Neutrophil (primary cell): Measurements from ENCODE around the gene C1orf21.

Experiments
- H3K27ac ChIP-seq: fragments of 200-600 bp; sonication (generic); 2 replicates; pipeline ENCODE4 v1.5.1; 2016; ENCODE audit warnings: mild to moderate bottlenecking, moderate library complexity
- H3K27me3 ChIP-seq: fragments of 200-600 bp; sonication (generic); 2 replicates; pipeline ENCODE4 v1.6.0; 2016; ENCODE audit warnings: mild to moderate bottlenecking
- H3K36me3 ChIP-seq: fragments of 200-600 bp; sonication (generic); 2 replicates; pipeline ENCODE4 v1.5.1; 2017
- H3K4me1 ChIP-seq, 2 experiments: fragments of 200-600 bp in 1 of 2; sonication (generic) in 1 of 2; 1 replicate in 1 of 2; 2 replicates in 1 of 2; pipeline versions ENCODE4 v1.5.1 to v1.6.1; 2013 to 2016; ENCODE audit warnings: low read depth in 1 of 2, low read length in 1 of 2, mild to moderate bottlenecking in 1 of 2, moderate library complexity in 1 of 2; ENCODE audit not compliant: control insufficient read depth in 1 of 2, insufficient read depth in 1 of 2
- H3K4me3 ChIP-seq, 2 experiments: fragments of 200-600 bp in 1 of 2; sonication (generic) in 1 of 2; 1 replicate in 1 of 2; 2 replicates in 1 of 2; pipeline ENCODE4 v1.5.1; 2013 to 2016; ENCODE audit warnings: low read depth in 1 of 2, low read length in 1 of 2, mild to moderate bottlenecking in 1 of 2, moderate library complexity in 1 of 2
- H3K9me3 ChIP-seq: fragments of 200-600 bp; sonication (generic); 2 replicates; pipeline ENCODE4 v1.5.1; 2016
- CTCF ChIP-seq: fragments of 200-600 bp; sonication (generic); IDR thresholded peaks from 2 replicates; pipeline ENCODE4 v1.5.1; 2016; ENCODE audit warnings: antibody characterized with exemption

Gene C1orf21

GRCh38 chr1:184622136-184622823 is 235.5 kb downstream of the C1orf21 start:
- H3K36me3 ChIP-seq, result no peaks in the 10 kb centered on the region
- no peak for TF ChIP-seq CTCF

DNA sequence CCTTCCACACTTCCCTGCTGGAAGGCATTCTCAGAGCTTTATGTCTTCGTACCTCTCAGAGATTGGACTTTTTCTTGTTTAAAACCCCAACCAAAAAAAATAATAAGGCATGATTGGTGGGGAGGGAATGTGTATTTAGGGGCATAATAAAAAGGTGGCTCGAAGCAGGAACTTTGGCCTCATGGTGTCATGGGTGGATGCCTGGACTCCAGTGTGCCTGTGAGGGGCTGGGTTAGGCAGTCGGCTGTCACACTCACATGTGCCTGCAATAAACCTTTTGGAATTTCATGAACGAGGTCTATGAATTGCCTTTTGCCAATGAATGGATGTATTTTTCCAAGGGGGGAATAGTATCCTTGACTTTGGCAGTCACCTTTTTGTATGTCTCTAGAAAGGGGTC is 236.6 kb downstream of the C1orf21 start:
- Histone ChIP-seq H3K36me3 (no peaks in the 10 kb centered on the region), H3K4me1 (peaks cover 0 to 5% of the 10 kb centered on the region in 2 experiments), H3K4me3 (no peak overlapping the region), H3K27ac (no peak overlapping the region), H3K27me3 (no peaks in the 10 kb centered on the region), H3K9me3 (no peaks in the 10 kb centered on the region)
- no peak for TF ChIP-seq CTCF

More at GRCh38 chr1:184622136-184622823, 235.5 kb downstream of the C1orf21 start:
- Histone ChIP-seq H3K4me1 (peaks cover 0 to 5% of the 10 kb centered on the region in 2 experiments), H3K27me3 (no peaks in the 10 kb centered on the region), H3K27ac (no peak overlapping the region), H3K9me3 (no peaks in the 10 kb centered on the region), H3K4me3 (no peak overlapping the region)

DNA sequence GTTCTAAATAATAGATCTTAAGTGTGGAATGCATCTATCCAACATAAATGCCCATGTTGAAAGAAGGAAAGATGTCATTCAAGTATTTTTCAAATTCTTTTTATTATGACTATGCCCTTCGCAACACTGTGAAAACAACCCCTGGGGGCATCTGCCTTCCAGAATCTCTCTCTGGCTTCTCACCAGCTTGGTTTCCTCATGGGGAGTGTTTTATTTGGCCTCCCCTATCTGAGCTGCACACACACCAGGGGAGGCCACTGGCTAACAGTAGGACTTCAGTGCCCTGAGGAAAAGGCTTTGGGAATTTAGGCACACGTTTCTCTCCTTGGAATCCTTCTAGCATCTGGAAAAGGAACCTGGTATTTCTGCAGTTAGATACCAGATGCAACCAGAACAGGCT is 237.2 kb downstream of the C1orf21 start:
- Histone ChIP-seq H3K27ac (no peak overlapping the region), H3K36me3 (no peaks in the 10 kb centered on the region), H3K9me3 (no peaks in the 10 kb centered on the region), H3K4me3 (no peak overlapping the region), H3K27me3 (no peaks in the 10 kb centered on the region), H3K4me1 (peaks cover 0 to 5% of the 10 kb centered on the region in 2 experiments)
- no peak for TF ChIP-seq CTCF

DNA sequence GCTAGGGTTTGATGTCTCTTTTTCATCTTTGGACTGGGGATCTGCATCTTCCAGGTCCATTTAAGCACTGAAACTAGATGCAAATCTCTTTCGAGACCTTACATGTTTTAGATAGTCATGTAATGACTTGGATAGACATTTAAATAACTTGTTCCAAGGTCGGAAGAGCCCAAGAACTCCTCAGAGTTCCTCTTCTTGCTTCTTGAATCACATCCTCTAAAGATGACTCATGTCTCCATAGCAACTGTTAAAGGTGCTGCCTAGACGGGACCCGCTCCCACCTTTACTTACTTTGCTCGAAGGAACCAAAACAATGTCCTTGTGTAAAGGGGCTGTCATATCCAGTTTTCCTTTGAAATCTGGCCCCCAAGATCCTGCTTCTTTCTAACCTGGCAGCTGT is 237.8 kb downstream of the C1orf21 start:
- Histone ChIP-seq H3K4me3 (no peak overlapping the region), H3K4me1 (peaks cover 0 to 5% of the 10 kb centered on the region in 2 experiments), H3K27ac (no peak overlapping the region), H3K36me3 (no peaks in the 10 kb centered on the region), H3K27me3 (no peaks in the 10 kb centered on the region), H3K9me3 (no peaks in the 10 kb centered on the region)
- no peak for TF ChIP-seq CTCF

GRCh38 chr1:184625271-184625670 is 238.4 kb downstream of the C1orf21 start:
- H3K36me3 ChIP-seq, result no peaks in the 10 kb centered on the region
- no peak for TF ChIP-seq CTCF
- no peak overlapping the region for H3K27ac ChIP-seq
- H3K27me3 ChIP-seq, result no peaks in the 10 kb centered on the region
- no peak overlapping the region for H3K4me3 ChIP-seq
- peaks cover 0 to 4% of the 10 kb centered on the region in 2 experiments for H3K4me1 ChIP-seq
- no peaks in the 10 kb centered on the region for H3K9me3 ChIP-seq
